B cell (primary cell): ENCODE results near the gene REEP2. TPM values are rescaled to one million over a fixed set of nuclear protein-coding genes. Genes with fewer than 3 reads are reported as not detected.

ENCODE experiments used
- ATAC-seq: fragments of 200-7000 bp; cut with Tn5 transposase; one replicate; pipeline ENCODE4 v1.10.0; 2021; ENCODE audit warnings: low read depth, mild to moderate bottlenecking, moderate number of reproducible peaks, moderate library complexity
- CTCF ChIA-PET: fragments of 350-600 bp; sonication (Branson Sonifier 250); formaldehyde crosslinking; loops from one replicate; lab custom pipeline; 2021; ENCODE audit warnings: antibody characterized with exemption, inconsistent platforms; lab: Charles Lee
- POLR2A ChIA-PET: fragments of 350-600 bp; sonication (Branson Sonifier 250); formaldehyde crosslinking; loops from one replicate; lab custom pipeline; 2021; ENCODE audit warnings: antibody characterized with exemption; lab: Charles Lee
- DNase-seq: peaks from one replicate; pipeline ENCODE4 v3.0.0; 2013
- H2AFZ ChIP-seq: 2 replicates; pipeline ENCODE4 v1.6.1; 2012; ENCODE audit warnings: mild to moderate bottlenecking, low read depth, low read length; ENCODE audit not compliant: insufficient read depth, poor library complexity, severe bottlenecking
- H3K27ac ChIP-seq, 2 donors: 1 replicate in 1 of 2; 2 replicates in 1 of 2; pipeline ENCODE4 v1.5.1; 2012 to 2013; ENCODE audit warnings: low read length in 2 of 2, mild to moderate bottlenecking in 2 of 2, moderate library complexity in 1 of 2
- H3K27me3 ChIP-seq, 4 experiments: fragments of 200-600 bp in 1 of 4; sonication (generic) in 1 of 4; replicated peaks in 1 of 4; 1 replicate in 2 of 4; 2 replicates in 2 of 4; pipeline versions ENCODE4 v1.6.1 to v1.7.0; 2013 to 2016; ENCODE audit warnings: low read length in 3 of 4, mild to moderate bottlenecking in 2 of 4, mixed read lengths in 1 of 4, moderate library complexity in 1 of 4; ENCODE audit not compliant: insufficient read depth in 4 of 4, control insufficient read depth in 3 of 4; ENCODE audit errors: control extremely low read depth in 1 of 4
- H3K36me3 ChIP-seq, 2 experiments: replicated peaks in 1 of 2; 1 replicate in 1 of 2; 2 replicates in 1 of 2; pipeline versions ENCODE4 v1.6.1 to v1.7.1; 2013; ENCODE audit warnings: low read length in 1 of 2; ENCODE audit not compliant: insufficient read depth in 2 of 2, control insufficient read depth in 1 of 2; ENCODE audit errors: control extremely low read depth in 1 of 2, extremely low read depth in 1 of 2
- H3K4me1 ChIP-seq, 2 donors: fragments of 200-600 bp in 1 of 2; sonication (generic) in 1 of 2; 1 replicate in 1 of 2; 2 replicates in 1 of 2; pipeline versions ENCODE4 v1.5.1 to v1.6.1; 2013 to 2017; ENCODE audit warnings: low read length in 2 of 2; ENCODE audit not compliant: control insufficient read depth in 2 of 2, insufficient read depth in 2 of 2
- H3K4me2 ChIP-seq: replicated peaks from 2 replicates; pipeline ENCODE3; 2012; ENCODE audit warnings: mild to moderate bottlenecking, low read depth, low read length; ENCODE audit not compliant: poor library complexity, severe bottlenecking
- H3K4me3 ChIP-seq, 5 experiments: fragments of 200-600 bp in 1 of 5; sonication (generic) in 1 of 5; 1 replicate in 3 of 5; 2 replicates in 2 of 5; pipeline versions ENCODE4 v1.5.1 to v1.7.0; 2011 to 2016; ENCODE audit warnings: low read length in 4 of 5, mild to moderate bottlenecking in 4 of 5, low read depth in 2 of 5, control low read depth in 1 of 5, moderate library complexity in 1 of 5; ENCODE audit not compliant: insufficient read depth in 1 of 5; ENCODE audit errors: control extremely low read depth in 1 of 5, extremely low read depth in 1 of 5
- H3K79me2 ChIP-seq: fragments of 200-600 bp; sonication (generic); one replicate; pipeline ENCODE4 v1.6.0; 2016; ENCODE audit warnings: low read length; ENCODE audit not compliant: control insufficient read depth, insufficient read depth
- H3K9ac ChIP-seq: fragments of 200-600 bp; sonication (generic); 2 replicates; pipeline ENCODE4 v1.6.1; 2017; ENCODE audit warnings: mild to moderate bottlenecking, low read length, moderate library complexity
- H3K9me3 ChIP-seq, 3 donors: one replicate each; pipeline versions ENCODE4 v1.6.1 to v1.7.1; 2013; ENCODE audit warnings: low read length in 2 of 3; ENCODE audit not compliant: control insufficient read depth in 2 of 3, insufficient read depth in 1 of 3; ENCODE audit errors: control extremely low read depth in 1 of 3
- H4K20me1 ChIP-seq: 2 replicates; pipeline ENCODE4 v1.6.0; 2012; ENCODE audit warnings: mild to moderate bottlenecking, low read length; ENCODE audit not compliant: insufficient read depth, control insufficient read depth, poor library complexity, severe bottlenecking
- H3K27ac Mint-ChIP-seq: one replicate; pipeline ENCODE4 v1.8.0; 2021; ENCODE audit warnings: mixed read lengths
- H3K27me3 Mint-ChIP-seq: one replicate; pipeline ENCODE4 v1.8.0; 2021; ENCODE audit warnings: mixed read lengths
- H3K4me1 Mint-ChIP-seq: one replicate; pipeline ENCODE4 v1.8.0; 2021; ENCODE audit warnings: mixed read lengths
- H3K4me3 Mint-ChIP-seq: one replicate; pipeline ENCODE4 v1.8.0; 2021; ENCODE audit warnings: mixed read lengths
- H3K9me3 Mint-ChIP-seq: one replicate; pipeline ENCODE4 v1.8.0; 2022; ENCODE audit warnings: mixed read lengths; ENCODE audit not compliant: insufficient read depth
- EZH2 ChIP-seq: IDR thresholded peaks from 2 replicates; pipeline ENCODE4 v1.6.1; 2012; ENCODE audit warnings: borderline replicate concordance, low read depth, mild to moderate bottlenecking, moderate library complexity, low read length; ENCODE audit not compliant: insufficient read depth, poor library complexity, severe bottlenecking
- WGBS: methylation state at CpG from one replicate; pipeline ENCODE4 v1.1.5; 2013; ENCODE audit warnings: missing lambda C conversion rate; ENCODE audit not compliant: insufficient coverage; 5-methylcytosine and 5-hydroxymethylcytosine counted together
- intact Hi-C: fragments of 100-400 bp; cut with micrococcal nuclease; formaldehyde crosslinking; loops from one replicate; pipeline ENCODE4 v1.10.0; 2022
- polyA plus RNA-seq: library from polyadenylated mRNA; depleted of rRNA; stranded (reverse); fragments of >200 nt; gene quantifications from 2 replicates; pipeline ENCODE4 v1.2.3, GENCODE V29; 2012
- total RNA-seq, 2 donors: library from RNA; stranded (reverse); fragments of 120-200 nt in 1 of 2; gene quantifications; 1 replicate in 1 of 2; 2 replicates in 1 of 2; pipeline versions ENCODE4 v1.2.3 to v1.2.4, GENCODE V29; 2013 to 2022
- TF ChIP-seq, protein P1 (sequence below): fragments of 200-600 bp; IDR thresholded peaks from one replicate; pipeline ENCODE4 v1.8.0; 2022; ENCODE audit warnings: antibody characterized with exemption, mild to moderate bottlenecking

REEP2 gene
- total and polyA plus RNA-seq, 2 donors (not counting 1 experiment from before 2014, with no cell fraction given), result 0.20 TPM; not detected in 1

DNA sequence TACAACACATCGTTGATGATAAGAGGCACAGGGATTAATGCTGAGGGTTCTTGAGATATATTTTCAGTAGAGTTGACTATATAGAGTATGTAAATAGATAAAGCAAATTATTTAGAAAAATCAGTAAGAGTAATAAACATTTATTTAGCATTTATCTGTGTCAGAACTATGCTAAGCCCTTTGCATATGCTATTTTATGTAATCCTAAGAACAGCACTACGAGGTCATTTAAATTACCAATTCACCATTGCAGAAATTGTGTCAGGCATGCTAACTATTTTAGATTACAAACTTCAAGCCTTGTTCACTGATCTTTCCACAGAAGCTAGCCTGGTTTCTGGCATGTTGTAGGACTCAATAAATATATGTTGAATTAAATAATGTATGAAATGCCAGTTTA is 20.4 kb upstream of the REEP2 start:
- peaks cover 9% of the 10 kb centered on the region for H3K79me2 ChIP-seq
- no peak overlapping the region for H3K9ac ChIP-seq
- ChIA-PET POLR2A (no interaction called here), CTCF (interaction anchor here (0.6 kb wide), 1 partner anchor 140 kb away, joined by 5 read pairs; no protein-coding TSS in a partner anchor)
- no peak for TF ChIP-seq EZH2
- TF ChIP-seq, protein P1, sequence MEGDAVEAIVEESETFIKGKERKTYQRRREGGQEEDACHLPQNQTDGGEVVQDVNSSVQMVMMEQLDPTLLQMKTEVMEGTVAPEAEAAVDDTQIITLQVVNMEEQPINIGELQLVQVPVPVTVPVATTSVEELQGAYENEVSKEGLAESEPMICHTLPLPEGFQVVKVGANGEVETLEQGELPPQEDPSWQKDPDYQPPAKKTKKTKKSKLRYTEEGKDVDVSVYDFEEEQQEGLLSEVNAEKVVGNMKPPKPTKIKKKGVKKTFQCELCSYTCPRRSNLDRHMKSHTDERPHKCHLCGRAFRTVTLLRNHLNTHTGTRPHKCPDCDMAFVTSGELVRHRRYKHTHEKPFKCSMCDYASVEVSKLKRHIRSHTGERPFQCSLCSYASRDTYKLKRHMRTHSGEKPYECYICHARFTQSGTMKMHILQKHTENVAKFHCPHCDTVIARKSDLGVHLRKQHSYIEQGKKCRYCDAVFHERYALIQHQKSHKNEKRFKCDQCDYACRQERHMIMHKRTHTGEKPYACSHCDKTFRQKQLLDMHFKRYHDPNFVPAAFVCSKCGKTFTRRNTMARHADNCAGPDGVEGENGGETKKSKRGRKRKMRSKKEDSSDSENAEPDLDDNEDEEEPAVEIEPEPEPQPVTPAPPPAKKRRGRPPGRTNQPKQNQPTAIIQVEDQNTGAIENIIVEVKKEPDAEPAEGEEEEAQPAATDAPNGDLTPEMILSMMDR, result no peak
- no peak overlapping the region for H2AFZ ChIP-seq
- DNase-seq (no peak), ATAC-seq (no peak)
- H3K27ac Mint-ChIP-seq, result no peak overlapping the region
- H3K9me3 ChIP-seq, result no peaks in the 10 kb centered on the region
- H3K4me2 ChIP-seq, result no peak overlapping the region
- no peaks in the 10 kb centered on the region for H3K4me1 ChIP-seq
- peaks cover 20 to 81% of the 10 kb centered on the region in 2 experiments for H3K36me3 ChIP-seq
- intact Hi-C loops, result no loop called here
- H3K27me3 Mint-ChIP-seq, result no peaks in the 10 kb centered on the region
- no peaks in the 10 kb centered on the region for H3K9me3 Mint-ChIP-seq
- H3K27me3 ChIP-seq, result no peaks in the 10 kb centered on the region
- no peak overlapping the region for H3K27ac ChIP-seq
- no peaks in the 10 kb centered on the region for H3K4me1 Mint-ChIP-seq
- no CpG with 5 or more reads among the region's 2 CpGs for WGBS
- no peaks in the 10 kb centered on the region for H4K20me1 ChIP-seq
- H3K4me3 ChIP-seq, result no peak overlapping the region
- H3K4me3 Mint-ChIP-seq, result no peak overlapping the region

DNA sequence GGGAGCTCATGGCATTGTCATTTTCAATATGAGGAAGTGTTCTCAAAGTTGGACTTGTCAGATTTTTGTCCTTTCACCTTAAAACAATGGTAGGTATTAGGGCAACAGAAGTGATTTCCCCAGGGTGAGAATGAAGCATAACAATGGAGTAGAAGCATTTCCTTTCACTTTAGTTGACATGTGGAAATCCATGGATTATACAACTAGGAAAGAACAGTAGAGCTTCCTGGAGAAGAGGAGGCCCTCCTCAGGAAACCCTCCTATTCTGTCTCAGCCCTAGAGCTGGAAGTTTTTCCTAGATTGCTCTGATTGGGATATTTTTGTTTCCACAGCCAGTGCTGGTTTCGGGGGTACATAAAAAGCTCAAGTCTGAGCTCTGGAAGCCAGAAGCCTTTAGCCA is 13.8 kb upstream of the REEP2 start:
- intact Hi-C loops, result no loop called here
- ChIA-PET CTCF (interaction anchor here (0.8 to 1.2 kb wide), 3 partner anchors 13 to 73 kb away, joined by 3 read pairs; partner anchors contain the start of gene KDM3B), POLR2A (no interaction called here)
- no peak for ATAC-seq
- Mint-ChIP-seq H3K4me3 (no peak overlapping the region), H3K27me3 (no peaks in the 10 kb centered on the region), H3K27ac (peak overlapping the region; percentile 10), H3K9me3 (no peaks in the 10 kb centered on the region), H3K4me1 (no peaks in the 10 kb centered on the region)
- Histone ChIP-seq H3K36me3 (peaks cover 11 to 88% of the 10 kb centered on the region in 2 experiments), H3K27me3 (no peaks in the 10 kb centered on the region), H3K4me1 (no peaks in the 10 kb centered on the region), H2AFZ (no peak overlapping the region), H4K20me1 (no peaks in the 10 kb centered on the region), H3K9ac (no peak overlapping the region), H3K4me3 (no peak overlapping the region), H3K27ac (no peak overlapping the region), H3K79me2 (no peaks in the 10 kb centered on the region), H3K4me2 (no peak overlapping the region), H3K9me3 (no peaks in the 10 kb centered on the region)
- TF ChIP-seq, protein P1, result no peak
- TF ChIP-seq EZH2, result no peak
- WGBS, result 92% methylated on average over 1 of the region's 1 CpG
- no peak for DNase-seq
